ENCODE data around the gene CAPN1. TPM values are rescaled to one million over a fixed set of nuclear protein-coding genes. Genes with fewer than 3 reads are reported as not detected.

Gene CAPN1
- total RNA-seq, 1 donor from 2014 or later = 81.0 TPM

GRCh38 chr11:65187971-65188461 lies 6.3 kb downstream of the CAPN1 start:
- DNase-seq (ENCODE audit: low spot score) = peak; percentile 44
- ATAC-seq = no peak

DNA sequence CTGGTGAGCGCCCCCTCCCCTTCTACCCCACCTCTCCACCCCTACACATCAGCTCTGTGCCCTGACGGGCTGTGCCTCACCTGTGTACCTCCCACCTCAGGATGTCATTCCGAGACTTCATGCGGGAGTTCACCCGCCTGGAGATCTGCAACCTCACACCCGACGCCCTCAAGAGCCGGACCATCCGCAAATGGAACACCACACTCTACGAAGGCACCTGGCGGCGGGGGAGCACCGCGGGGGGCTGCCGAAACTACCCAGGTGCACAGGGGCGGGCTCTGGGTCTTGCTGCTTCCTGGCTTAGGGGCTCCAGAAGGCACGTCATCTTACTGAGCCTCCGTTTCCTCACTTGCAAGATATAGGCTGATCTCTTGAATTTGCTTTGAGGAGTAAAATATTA lies 6.8 kb downstream of the CAPN1 start:
- ATAC-seq = no peak
- DNase-seq (ENCODE audit: low spot score) = peak; percentile 33

GRCh38 chr11:65189191-65189590 lies 7.5 kb downstream of the CAPN1 start:
- ATAC-seq = no peak
- DNase-seq (ENCODE audit: low spot score) = peak; percentile 27

DNA sequence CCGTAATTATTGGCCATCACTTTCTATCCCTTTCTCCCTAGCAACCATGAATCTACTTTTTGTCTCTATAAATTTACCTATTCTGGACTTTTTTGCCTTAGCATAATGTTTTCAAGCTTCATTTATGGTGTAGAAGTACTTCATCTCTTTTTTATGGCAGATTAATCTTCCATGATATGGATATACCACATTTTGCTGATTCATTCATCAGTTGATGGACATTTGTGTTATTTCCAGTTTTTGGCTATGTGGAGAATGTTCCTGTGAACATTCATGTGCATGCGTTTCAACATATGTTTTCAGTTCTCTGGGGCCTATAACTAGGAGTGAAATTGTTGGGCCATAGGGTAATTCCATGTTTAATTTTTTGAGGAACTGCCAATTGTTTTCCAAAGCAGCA lies 12.8 kb downstream of the CAPN1 start:
- no peak for DNase-seq (ENCODE audit: low spot score)
- ATAC-seq = no peak

DNA sequence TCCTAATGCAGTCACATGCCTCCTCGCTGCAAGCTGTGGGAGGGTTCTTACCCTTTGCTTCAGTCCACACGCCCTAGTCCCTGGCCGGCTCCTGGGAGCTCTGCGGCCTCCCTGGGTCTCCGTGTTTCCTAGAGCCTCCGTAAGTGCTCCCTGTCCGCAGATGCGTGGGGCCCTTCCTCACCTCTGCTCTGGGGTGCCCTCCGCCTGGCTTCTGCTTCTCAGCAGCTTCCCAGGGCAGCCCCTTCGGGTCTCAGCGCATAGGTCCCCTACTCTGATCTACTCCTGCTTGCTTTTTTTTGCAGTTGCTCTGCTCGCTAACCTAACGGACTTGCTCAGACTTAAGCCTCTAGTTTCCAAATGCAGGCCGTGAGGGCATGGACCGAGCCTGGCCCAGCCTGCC lies 22.4 kb downstream of the CAPN1 start:
- peak; percentile 44 for DNase-seq (ENCODE audit: low spot score)
- no peak for ATAC-seq

GRCh38 chr11:65204646-65205601 lies 23.2 kb downstream of the CAPN1 start:
- DNase-seq (ENCODE audit: low spot score) = peak; percentile 52
- peak; percentile 82 for ATAC-seq

- DNase-seq (ENCODE audit: low spot score) (no peak), ATAC-seq (no peak)
Observed at GRCh38 chr11:65205602-65205967, 23.9 kb downstream of the CAPN1 start.

DNA sequence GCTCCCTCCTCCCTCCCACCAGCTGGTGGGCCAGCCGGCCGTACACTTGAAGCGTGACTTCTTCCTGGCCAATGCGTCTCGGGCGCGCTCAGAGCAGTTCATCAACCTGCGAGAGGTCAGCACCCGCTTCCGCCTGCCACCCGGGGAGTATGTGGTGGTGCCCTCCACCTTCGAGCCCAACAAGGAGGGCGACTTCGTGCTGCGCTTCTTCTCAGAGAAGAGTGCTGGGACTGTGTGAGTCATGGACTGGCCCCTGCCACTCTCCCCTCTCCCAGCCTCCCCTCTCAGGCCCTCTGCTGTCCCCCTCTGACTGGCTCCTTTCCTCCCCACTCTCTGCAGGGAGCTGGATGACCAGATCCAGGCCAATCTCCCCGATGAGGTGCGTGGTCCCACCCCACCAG lies 24.7 kb downstream of the CAPN1 start:
- ATAC-seq (no peak), DNase-seq (ENCODE audit: low spot score) (peak; percentile 43)

DNA sequence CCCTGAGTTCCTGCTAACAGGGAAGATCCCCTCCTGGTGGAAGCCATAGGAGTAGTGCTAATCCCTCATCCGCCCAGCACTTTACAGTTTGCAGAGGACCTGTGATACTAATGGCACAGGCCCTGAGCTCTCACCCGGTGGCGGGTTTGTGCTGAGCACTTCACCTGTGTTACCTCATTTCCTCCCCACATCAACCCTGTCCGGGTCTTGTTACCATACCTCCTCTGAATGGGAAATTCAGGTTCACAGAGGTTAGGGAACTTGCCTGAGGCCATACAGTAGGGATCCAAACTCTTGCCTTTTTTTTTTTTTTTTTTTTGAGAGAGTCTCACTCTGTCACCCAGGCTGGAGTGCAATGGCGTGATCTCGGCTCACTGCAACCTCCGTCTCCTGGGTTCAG lies 25.2 kb downstream of the CAPN1 start:
- DNase-seq (ENCODE audit: low spot score) = peak; percentile 41
- no peak for ATAC-seq

DNA sequence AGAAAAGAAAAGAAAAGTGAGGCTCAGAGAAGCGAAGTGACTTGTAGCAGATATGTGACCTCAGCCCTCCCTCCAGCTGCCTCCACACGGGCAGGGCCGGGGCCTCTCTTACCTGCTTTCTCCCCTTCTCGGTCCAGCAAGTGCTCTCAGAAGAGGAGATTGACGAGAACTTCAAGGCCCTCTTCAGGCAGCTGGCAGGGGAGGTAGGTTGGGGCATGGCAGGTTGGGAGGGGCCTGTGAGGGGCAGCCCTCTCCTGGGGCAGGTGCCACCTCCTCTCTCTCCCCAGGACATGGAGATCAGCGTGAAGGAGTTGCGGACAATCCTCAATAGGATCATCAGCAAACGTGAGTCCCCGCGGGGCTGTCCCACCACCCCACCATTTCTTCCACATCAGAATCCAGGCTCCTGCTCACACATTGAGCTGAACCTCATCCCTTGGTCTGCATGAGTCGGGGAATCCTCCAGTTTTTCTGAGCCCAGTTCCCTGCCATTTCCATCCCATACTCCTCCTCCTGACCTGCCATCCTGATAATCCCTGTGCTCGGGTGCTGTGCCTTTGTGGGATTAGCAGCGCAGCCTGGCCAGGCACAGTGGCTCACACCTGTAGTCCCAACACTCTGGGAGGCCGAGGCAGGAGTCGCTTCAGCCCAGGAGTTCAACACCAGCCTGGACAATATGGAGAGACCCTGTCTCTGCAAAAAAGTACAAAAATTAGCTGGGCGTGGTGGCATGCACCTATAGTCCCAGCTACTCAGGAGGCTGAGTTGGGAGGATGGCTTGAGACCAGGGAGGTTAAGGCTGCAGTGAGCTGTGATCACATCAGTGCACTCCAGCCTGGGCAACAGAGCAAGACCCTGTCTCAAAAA lies 26.4 kb downstream of the CAPN1 start:
- DNase-seq (ENCODE audit: low spot score) (peak; percentile 42), ATAC-seq (no peak)

GRCh38 chr11:65208785-65209710 lies 27.3 kb downstream of the CAPN1 start:
- ATAC-seq (no peak), DNase-seq (ENCODE audit: low spot score) (peak; percentile 37)

DNA sequence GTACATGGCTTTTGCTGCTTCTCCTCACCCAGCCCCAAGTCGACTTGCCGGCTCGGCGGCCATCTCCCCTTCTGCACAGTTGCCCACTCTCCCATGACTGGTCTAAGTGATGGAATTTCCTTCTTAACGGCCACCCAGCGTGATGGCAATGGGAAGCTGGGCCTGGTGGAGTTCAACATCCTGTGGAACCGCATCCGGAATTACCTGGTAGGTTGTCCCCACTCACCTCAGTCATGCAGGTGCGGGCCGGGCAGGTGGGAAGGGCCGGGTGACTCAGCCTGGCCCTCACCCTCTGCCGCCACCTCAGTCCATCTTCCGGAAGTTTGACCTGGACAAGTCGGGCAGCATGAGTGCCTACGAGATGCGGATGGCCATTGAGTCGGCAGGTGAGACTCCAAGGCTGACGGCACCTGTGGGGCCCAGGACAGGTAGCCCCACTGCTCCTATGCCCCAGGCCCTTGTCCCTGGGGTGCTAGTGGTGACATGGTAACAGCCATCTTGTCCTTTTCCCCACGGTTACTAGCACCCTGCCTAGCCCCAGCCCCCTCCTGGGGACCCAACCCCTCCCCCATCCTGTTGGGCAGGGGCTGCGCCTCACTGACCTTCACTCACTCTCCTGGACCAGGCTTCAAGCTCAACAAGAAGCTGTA lies 28.1 kb downstream of the CAPN1 start:
- DNase-seq (ENCODE audit: low spot score) (peak; percentile 43), ATAC-seq (no peak)

GRCh38 chr11:65210361-65210731 lies 28.6 kb downstream of the CAPN1 start:
- peak; percentile 50 for DNase-seq (ENCODE audit: low spot score)
- ATAC-seq = no peak

GRCh38 chr11:65210748-65211147 lies 29.0 kb downstream of the CAPN1 start:
- ATAC-seq = peak; percentile 82
- DNase-seq (ENCODE audit: low spot score) = peak; percentile 68

DNA sequence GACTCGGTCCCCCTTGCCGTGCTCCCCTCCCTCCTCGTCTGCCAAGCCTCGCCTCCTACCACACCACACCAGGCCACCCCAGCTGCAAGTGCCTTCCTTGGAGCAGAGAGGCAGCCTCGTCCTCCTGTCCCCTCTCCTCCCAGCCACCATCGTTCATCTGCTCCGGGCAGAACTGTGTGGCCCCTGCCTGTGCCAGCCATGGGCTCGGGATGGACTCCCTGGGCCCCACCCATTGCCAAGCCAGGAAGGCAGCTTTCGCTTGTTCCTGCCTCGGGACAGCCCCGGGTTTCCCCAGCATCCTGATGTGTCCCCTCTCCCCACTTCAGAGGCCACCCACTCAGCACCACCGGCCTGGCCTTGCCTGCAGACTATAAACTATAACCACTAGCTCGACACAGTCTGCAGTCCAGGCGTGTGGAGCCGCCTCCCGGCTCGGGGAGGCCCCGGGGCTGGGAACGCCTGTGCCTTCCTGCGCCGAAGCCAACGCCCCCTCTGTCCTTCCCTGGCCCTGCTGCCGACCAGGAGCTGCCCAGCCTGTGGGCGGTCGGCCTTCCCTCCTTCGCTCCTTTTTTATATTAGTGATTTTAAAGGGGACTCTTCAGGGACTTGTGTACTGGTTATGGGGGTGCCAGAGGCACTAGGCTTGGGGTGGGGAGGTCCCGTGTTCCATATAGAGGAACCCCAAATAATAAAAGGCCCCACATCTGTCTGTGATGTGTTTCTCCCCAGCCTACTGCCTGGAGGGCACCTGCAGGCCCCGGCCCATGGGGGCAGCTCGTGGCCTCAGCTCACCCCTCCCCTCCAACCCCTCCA lies 29.8 kb downstream of the CAPN1 start:
- peak; percentile 4 for ATAC-seq
- DNase-seq (ENCODE audit: low spot score) = peak; percentile 45

DNA sequence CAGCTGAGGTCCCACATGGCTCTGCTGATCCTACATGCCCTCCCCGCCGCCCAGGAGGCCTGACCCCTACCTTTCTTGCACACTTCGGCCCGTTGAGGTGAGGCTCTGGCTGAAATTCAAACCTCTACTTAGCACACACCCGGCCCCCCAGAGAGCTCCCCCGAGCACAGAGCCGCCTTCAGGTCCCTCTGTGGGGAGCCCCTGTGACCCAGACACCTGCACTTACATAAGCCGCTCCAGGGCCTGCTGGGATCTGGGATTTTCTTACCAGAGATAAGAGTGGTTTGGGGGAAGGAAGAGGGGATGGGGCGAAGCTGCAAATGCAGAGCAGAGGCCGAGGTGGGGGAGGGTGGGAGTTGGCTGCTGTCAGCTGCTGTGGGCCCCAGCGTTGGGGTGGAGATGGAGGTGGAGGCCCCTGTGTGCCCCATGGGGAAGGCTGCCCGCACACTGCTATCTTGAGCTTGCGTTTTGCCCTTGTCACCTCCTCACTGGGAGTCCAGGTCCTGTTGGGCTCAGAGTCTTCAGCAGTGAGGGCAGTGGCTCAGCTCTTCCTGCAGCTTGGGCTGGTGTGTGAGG lies 30.6 kb downstream of the CAPN1 start:
- ATAC-seq (no peak), DNase-seq (ENCODE audit: low spot score) (peak; percentile 45)

- DNase-seq (ENCODE audit: low spot score) (peak; percentile 47), ATAC-seq (no peak)
Observed at GRCh38 chr11:65213322-65214211, 31.8 kb downstream of the CAPN1 start.

All from left lobe of liver (tissue), 2 donors.